ENCODE results near the gene CDC14B.

CDC14B gene

DNA sequence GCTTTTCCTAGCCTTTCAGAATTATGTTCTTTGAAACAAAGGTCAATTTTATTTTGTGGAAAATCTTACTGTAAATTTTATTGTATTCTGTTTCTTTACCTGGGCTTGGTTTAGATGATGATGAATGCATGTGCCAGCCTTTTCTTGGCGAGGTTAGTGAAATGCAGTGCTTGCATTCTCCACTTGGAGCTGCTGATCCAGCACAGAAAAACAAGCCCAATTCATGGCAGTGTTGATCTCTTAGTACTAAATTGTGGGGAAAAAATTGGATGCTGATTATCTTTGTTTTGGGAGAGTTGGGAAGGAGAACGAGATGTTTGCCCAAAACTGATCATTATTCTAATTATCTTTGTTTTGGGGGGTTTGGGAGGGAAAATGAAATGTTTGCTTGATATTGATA is 166.0 kb downstream of the CDC14B start:
- in situ Hi-C loops (cut with MboI; ENCODE audit: low sequenced_read_pairs) = no loop called here

DNA sequence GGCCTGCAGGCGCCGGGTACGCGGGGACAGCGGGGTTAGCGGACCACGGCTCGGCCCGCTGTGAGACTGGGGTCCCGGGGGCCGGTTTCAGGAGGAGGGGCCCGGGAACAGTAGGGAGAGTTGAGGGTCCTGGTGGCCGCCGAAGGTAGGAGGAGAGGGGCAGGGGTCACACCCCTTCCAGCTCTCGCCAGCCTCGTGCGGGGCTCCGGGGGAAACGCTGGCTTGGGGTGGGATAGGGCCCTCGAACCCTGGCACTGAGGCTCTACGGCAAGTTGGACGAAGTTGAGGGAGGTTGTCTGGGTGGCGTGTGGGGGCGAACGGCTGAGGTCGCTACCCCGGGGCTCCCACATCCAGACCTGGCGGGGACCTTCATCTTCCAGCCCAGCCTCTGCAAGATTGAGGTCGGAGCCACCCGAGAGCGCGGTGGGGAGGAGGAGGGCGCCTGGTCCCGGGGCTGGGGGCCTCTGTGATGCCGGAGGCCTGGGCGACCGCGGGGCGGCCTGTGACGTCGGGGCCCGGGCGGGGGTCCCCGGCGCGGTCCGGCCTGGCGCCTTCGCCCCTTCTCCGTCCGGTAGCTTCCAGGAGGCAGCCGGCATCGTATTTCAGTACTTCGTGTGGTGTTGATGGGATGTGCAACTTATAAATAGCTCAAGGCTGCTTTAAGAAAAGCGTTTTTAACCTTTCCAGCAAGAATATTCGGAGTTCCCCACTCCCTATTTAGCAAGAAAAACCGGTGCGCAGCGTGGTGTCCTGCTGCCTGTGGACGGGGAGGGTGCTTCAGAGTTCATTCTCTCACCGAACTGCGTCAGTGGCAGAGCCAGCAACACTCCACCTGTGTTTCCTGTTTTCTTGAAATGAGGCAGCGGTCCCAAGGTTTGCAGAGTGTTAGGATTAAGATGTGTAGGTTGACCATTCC is 168.8 kb downstream of the CDC14B start:
- H3K9me3 ChIP-seq = no peaks in the 10 kb centered on the region; the same call in 1 of the 2 replicates
- H3K36me3 ChIP-seq (replicated peaks) = 0 out of 2 replicates have a peak, but pooled peaks cover 3% of the 10 kb centered on the region
- H3K4me3 ChIP-seq = peak overlapping the region; percentile 67
- H3K27me3 ChIP-seq (ENCODE audit: low read depth) = no peaks in the 10 kb centered on the region
- in situ Hi-C loops (cut with MboI; ENCODE audit: low sequenced_read_pairs) = no loop called here
- peaks cover 22% of the 10 kb centered on the region for H3K4me1 ChIP-seq
- DNase-seq (ENCODE audit: low spot score in 2 of 2) = peak; percentile 28 to 58

More for the DNA sequence above, 166.0 kb downstream of the CDC14B start:
- Histone ChIP-seq H3K4me1 (peaks cover 22% of the 10 kb centered on the region), H3K4me3 (no peak overlapping the region), H3K36me3 (replicated peaks) (0 out of 2 replicates have a peak, but pooled peaks cover 3% of the 10 kb centered on the region), H3K9me3 (no peaks in the 10 kb centered on the region), H3K27me3 (ENCODE audit: low read depth) (no peaks in the 10 kb centered on the region)
- DNase-seq (ENCODE audit: low spot score in 2 of 2) = peak; percentile 19 to 29
